Daoy (cell line): Measurements from ENCODE around the gene OR51B2. TPM values are rescaled to one million over a fixed set of nuclear protein-coding genes. Genes with fewer than 3 reads are reported as not detected.
"Not testable (repeated sequence)": the region's sequence is repeated elsewhere in the genome, so short reads cannot be mapped to it uniquely, and the experiment has no call there.

Source experiments
- DNase-seq: peaks from one replicate; pipeline ENCODE4 v3.0.0-alpha.2; 2015; ENCODE audit warnings: low read depth
- total RNA-seq: library from RNA; depleted of rRNA; stranded (reverse); fragments of >200 nt; shearing (Covaris generic); gene quantifications from 2 replicates; pipeline ENCODE4 v1.2.3, GENCODE V29; 2014

OR51B2 gene
- total RNA-seq, 1 experiment from 2014 or later: not detected

- no peak for DNase-seq
Measured at GRCh38 chr11:5310423-5310822, 13.7 kb downstream of the OR51B2 start.

- DNase-seq: no peak
Measured at GRCh38 chr11:5307256-5308019, 16.7 kb downstream of the OR51B2 start.

GRCh38 chr11:5304046-5304445 lies 20.1 kb downstream of the OR51B2 start:
- no peak for DNase-seq

- no peak for DNase-seq
Measured at GRCh38 chr11:5303626-5304025, 20.5 kb downstream of the OR51B2 start.

- DNase-seq: no peak
Measured at GRCh38 chr11:5301846-5302245, 22.3 kb downstream of the OR51B2 start, which contains the start of gene OR51B4. Gene OR51B4 (minus strand): TSS chr11:5301946. CDS start chr11:5301946, 0 bp downstream.

GRCh38 chr11:5300251-5300650 lies 23.8 kb downstream of the OR51B2 start:
- DNase-seq: no peak

DNA sequence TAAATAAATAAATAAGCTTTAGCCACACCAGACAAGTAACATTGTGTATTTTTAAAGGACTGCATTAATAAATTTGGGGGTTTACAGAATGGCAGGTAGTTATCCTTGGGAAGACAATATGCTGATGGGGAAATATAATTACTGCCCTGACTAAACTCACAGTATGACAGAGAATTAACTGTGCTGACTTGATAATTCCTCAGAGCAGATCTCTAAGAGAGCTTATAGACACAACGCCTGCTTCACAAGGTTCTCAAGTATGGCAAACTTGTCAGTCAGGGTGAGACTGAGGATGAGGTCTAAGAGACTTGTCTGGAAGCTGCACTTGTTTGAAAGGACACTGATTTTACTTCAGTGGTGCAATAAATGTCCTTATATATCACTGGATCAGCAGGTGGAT lies 25.6 kb downstream of the OR51B2 start:
- DNase-seq: no peak

DNA sequence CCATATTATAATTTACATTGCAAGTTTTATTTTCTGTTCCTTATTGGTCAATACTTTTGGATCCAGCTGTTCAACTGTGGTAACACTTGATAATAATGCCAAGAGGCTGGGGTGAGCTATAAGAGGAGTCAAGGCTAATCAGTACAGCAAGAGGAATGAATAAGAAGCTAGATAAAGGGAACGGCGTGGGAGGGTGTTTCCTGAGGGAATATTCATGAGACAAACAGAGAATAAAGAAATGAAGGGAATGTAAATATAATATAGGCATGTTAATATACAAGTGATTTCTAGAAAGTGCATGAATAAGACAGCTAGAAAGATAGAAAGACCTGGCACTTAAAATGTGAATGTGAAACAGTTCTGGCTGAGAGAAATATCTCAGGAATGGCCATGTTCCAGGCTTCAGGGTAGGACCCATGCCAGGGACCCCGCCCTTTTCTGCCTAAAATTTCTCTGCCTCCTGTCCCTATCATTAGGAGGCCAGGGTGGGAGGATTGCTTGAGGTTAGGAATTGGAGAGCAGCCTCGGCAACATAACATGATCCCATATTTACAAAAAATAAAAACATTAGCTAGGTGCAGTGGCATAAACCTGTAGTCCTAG lies 26.3 kb downstream of the OR51B2 start:
- DNase-seq: no peak

GRCh38 chr11:5294342-5294995 lies 29.6 kb downstream of the OR51B2 start:
- not testable (repeated sequence) for DNase-seq

GRCh38 chr11:5293028-5293427 lies 31.1 kb downstream of the OR51B2 start:
- no peak for DNase-seq

DNA sequence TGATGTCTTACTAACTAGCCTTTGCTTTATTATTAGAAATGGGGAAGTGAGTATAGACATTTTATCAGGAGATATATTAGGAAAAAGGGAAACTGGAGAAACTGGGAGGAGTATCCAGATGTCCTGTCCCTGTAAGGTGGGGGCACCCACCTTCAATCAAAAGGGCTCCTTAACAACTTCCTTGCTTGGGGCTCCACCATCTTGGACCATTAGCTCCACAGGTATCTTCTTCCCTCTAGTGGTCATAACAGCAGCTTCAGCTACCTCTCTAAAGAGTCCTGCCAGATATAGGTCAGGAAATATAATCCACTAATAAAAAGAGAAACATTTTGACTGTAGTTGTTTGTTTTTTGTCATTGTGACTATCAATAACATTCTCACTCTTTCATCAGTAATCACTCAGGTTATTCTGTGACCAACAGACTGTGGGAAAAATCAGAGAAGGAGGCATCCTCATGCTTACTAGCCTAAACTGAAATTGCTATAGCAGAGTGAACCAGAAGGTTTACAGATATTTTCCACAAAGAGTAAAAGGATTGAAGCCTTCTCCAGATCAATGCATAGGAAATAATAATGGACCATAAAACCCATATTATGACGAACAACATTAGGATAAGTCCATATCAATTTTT lies 32.8 kb downstream of the OR51B2 start:
- DNase-seq: peak; percentile 18

DNA sequence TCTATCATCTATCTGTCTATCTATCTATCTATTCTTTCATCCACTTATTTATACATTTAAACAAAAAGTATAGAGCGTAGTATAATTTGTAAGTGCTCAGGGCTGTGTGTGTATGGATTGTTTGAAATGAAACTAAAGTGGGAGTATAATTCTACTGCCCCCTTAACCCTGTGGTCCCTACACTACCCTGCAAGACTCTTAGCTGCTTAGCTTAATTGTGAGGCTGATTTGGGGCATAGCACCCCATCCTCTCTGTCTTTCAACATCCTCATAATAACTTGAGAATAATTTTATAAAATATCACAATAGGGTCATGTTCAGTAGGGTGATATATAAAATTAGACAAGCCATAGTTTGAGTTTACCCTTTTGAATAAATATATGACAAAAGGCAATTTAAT lies 34.0 kb downstream of the OR51B2 start:
- DNase-seq: no peak

GRCh38 chr11:5289696-5290095 lies 34.4 kb downstream of the OR51B2 start:
- no peak for DNase-seq

- DNase-seq: no peak
Measured at GRCh38 chr11:5288906-5289550, 35.1 kb downstream of the OR51B2 start.

GRCh38 chr11:5288108-5288905 lies 35.8 kb downstream of the OR51B2 start:
- DNase-seq: peak; percentile 9

- DNase-seq: no peak
Measured at GRCh38 chr11:5286901-5287300, 37.2 kb downstream of the OR51B2 start.

DNA sequence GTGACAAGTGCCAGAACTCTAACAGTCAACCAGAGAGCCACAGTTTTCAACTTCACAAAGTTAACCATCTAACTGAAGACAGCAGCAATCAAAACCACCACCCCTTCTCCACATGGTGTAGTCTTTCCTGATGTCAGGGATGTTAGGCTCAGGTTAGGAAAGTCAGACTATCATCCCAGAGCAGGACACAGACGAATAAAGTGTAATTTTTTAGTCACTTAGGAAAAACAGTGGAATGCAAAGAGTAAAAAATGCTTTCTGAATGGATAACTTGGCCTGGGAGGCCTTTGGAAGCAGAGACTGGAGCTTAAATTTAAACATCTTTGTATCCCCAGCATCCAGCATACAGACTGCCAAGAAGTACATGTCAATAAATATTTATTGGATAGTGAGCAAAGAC lies 37.7 kb downstream of the OR51B2 start:
- DNase-seq: no peak

DNA sequence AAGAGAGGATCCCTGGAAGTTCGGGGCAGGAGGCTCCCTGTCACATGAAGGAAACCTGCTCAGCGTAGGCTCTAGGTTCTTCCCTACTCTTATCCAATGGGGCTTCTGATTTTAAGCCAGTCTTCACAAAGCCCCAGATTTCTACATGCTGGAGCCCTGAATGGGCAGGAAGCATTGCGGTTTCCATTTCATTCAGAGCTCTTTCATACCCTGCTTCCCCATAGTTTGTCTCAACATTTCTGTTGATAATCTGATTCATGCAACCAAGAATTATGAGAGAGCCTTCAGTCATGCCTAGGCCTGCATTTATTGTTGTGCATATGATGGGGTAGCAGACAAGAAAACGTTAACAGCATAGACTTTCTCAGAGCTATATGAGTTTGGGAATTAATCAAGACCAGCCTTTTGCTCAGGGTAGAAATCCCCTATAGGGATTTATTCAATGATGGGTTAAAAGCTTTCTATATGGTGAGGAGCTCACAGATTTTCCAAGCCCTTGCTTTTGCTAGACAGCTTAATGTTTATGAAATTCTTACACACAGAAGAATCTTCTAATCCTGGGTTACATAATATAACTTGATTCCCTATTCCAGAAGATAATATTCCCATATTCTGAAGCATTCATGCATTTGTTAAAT lies 38.3 kb downstream of the OR51B2 start:
- no peak for DNase-seq

DNA sequence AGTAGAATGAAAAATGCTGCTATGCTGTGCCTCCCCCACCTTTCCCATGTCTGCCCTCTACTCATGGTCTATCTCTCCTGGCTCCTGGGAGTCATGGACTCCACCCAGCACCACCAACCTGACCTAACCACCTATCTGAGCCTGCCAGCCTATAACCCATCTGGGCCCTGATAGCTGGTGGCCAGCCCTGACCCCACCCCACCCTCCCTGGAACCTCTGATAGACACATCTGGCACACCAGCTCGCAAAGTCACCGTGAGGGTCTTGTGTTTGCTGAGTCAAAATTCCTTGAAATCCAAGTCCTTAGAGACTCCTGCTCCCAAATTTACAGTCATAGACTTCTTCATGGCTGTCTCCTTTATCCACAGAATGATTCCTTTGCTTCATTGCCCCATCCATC lies 39.5 kb downstream of the OR51B2 start:
- no peak for DNase-seq

DNA sequence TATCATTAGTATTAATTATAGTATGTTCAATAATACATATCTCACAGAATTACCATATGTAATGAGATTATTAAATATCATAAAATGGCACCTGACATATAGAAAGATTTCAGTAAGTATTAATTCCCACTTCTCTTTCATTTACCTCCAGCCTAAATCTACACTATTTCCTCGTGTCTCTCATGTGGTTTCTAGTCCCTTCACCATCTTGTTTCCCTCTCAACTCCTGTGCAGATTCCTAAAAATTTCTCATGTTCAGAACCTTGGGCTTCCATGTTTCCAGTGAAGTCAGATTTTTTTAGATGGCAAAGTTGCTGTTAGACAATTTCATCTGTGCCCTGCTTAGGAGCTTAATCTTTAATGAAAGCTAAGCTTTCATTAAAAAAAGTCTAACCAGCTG lies 40.2 kb downstream of the OR51B2 start:
- DNase-seq: no peak

DNA sequence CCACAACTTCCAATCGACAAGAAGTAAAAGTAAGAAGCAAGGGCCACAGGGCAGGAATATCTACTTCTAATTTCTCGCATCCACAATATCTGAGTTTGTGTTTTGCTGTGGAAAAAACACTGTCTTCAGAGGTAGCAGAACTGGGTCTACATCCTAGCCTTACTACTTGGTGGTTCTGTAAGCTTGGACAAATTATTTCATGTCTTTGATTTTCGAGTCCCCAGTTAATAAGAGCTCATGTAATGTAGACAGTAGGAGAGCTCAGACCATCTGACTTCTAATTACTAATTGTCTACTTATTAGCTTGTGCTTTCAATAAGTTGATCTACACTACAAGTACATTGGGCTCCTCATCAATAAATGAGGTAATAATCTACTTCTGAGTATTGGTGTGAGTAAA lies 41.0 kb downstream of the OR51B2 start:
- no peak for DNase-seq
